NT2/D1 (cell line): Measurements from ENCODE around the gene FBXO46.

Experiments used
- YY1 ChIP-seq: IDR thresholded peaks from 2 replicates; pipeline ENCODE4 v1.6.1; 2011; ENCODE audit not compliant: insufficient read length, insufficient read depth
- ZNF274 ChIP-seq: IDR thresholded peaks from 2 replicates; pipeline ENCODE4 v1.6.1; 2011; ENCODE audit warnings: mild to moderate bottlenecking, low read depth, low read length

DNA sequence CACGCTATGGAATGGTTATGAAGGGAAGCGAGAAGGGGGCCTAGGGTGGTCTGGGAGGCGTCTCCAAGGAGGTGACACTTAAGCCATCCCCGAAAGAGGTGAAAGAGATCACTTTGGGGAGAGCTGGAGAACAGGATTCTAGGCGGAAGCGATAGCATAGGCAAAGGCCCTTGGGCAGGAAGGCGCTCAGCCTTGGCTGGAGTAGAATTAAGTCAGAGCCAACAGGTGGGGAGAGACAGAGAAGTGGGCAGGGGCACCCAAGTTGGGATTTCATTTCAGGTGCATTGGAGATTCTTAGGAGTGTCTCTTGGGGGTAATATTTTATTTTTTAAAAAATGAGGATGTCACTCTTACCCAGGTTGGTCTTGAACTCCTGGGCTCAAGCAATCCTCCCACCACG lies 48.6 kb downstream of the FBXO46 start:
- TF ChIP-seq YY1 (no peak), ZNF274 (no peak)
